Peyer's patch (tissue), 4 donors: Measurements from ENCODE around the gene TNN.

Source experiments
- CTCF ChIP-seq, 6 experiments: fragments of 450-650 bp in 4 of 6; fragments of 200-600 bp in 2 of 6; sonication (generic) in 1 of 6; IDR thresholded peaks; one replicate each; pipeline ENCODE4 v1.5.1; 2017 to 2019; ENCODE audit warnings: antibody characterized with exemption in 6 of 6, mild to moderate bottlenecking in 3 of 6, moderate library complexity in 1 of 6
- POLR2A ChIP-seq, 2 donors: fragments of 450-650 bp; IDR thresholded peaks; one replicate each; pipeline ENCODE4 v1.5.1; 2017; ENCODE audit warnings: antibody characterized with exemption in 2 of 2, mild to moderate bottlenecking in 2 of 2, moderate library complexity in 2 of 2

- no peak for TF ChIP-seq CTCF (IDR thresholded peaks at IDR 0.05)
- TF ChIP-seq POLR2A (IDR thresholded peaks at IDR 0.05), result no peak
Measured at GRCh38 chr1:175183586-175183985, 116.0 kb downstream of the TNN start.
